ENCODE results near the gene PCBP3.

Gene PCBP3

DNA sequence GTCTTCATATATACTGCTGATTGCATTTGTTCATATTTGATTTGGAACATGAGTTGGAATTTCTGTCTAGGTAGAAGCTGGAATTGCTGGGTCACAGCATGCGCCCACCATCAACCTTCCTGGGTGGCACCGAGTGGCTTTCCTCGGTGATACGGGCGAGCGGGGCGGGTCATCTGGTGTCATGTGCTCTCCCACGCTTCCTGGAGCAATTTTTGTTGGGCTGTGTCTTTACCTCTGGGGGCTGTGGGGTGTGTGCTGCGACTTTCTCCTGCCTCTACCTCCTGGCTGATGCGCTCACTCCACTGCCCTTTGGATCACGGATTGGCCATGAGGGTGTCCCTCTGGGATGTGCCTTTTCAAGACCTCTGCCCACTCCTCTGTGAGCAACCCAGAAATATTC, 229.4 kb downstream of the PCBP3 start:
- Histone ChIP-seq H3K9me3 (ENCODE audit: control insufficient read depth, low read length) (no peaks in the 10 kb centered on the region), H3K79me1 (replicated peaks; ENCODE audit: low read length, poor library complexity, severe bottlenecking) (no peaks in the 10 kb centered on the region), H2AK5ac (ENCODE audit: low read length, severe bottlenecking) (peak overlapping the region; percentile 66), H3K27me3 (ENCODE audit: control insufficient read depth in 1 of 2, insufficient read depth in 1 of 2, low read length in 2 of 2) (no peaks in the 10 kb centered on the region), H2BK15ac (ENCODE audit: low read depth, poor library complexity, severe bottlenecking) (no peak overlapping the region), H3K4ac (ENCODE audit: low read depth in 1 of 2, low read length in 2 of 2) (peak overlapping the region in 1 of 2 experiments; percentile 8), H3K27ac (ENCODE audit: low read length, poor library complexity, severe bottlenecking) (no peak overlapping the region), H4K91ac (ENCODE audit: low read length) (peak overlapping the region; percentile 16), H3K23ac (ENCODE audit: low read length in 2 of 2) (no peak overlapping the region), H2BK5ac (ENCODE audit: low read depth, low read length, poor library complexity, severe bottlenecking) (no peak overlapping the region), H2AFZ (ENCODE audit: low read depth, low read length) (no peak overlapping the region), H2BK120ac (ENCODE audit: low read depth, low read length) (no peak overlapping the region), H3K36me3 (ENCODE audit: control insufficient read depth in 1 of 2, insufficient read depth in 2 of 2, low read depth in 1 of 2, low read length in 2 of 2) (peaks cover 0 to 2% of the 10 kb centered on the region in 2 experiments), H3K18ac (ENCODE audit: low read depth in 1 of 2, low read length in 2 of 2) (peak overlapping the region in 1 of 2 experiments; percentile 73), H3K4me1 (ENCODE audit: control insufficient read depth, insufficient read depth, low read depth, low read length) (peaks cover 69% of the 10 kb centered on the region), H3K4me2 (ENCODE audit: low read length, poor library complexity, severe bottlenecking) (no peak overlapping the region), H3K9ac (ENCODE audit: low read length) (no peak overlapping the region), H2BK12ac (ENCODE audit: low read length in 2 of 2) (peak overlapping the region; percentile 3 to 74), H3K4me3 (ENCODE audit: insufficient read depth in 1 of 2, low read depth in 1 of 2, low read length in 2 of 2) (no peak overlapping the region), H4K8ac (ENCODE audit: low read length) (no peak overlapping the region), H3K14ac (ENCODE audit: low read length in 2 of 2) (no peak overlapping the region)
- DNase-seq, result no peak
- 99% methylated on average over 11 of the region's 11 CpGs for WGBS

DNA sequence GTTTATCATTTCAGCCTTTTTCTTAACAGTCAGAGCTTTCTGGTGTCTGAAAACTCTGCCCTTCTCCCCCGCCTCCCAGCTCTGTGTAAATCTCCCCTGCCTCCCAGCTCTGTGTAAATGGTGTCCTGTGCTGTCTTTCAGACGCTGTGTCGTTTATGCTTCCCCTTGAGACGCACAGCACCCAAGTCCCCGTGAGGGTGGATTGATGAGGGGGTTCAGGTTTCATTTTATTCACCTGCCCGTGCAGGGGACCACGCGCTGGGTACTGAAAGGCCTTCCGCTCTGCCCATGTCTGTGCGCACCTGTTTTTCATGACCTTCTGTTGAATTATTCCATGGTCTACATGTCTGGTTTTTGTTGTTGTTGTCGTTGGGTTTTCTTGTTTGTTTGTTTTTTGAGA, 229.9 kb downstream of the PCBP3 start:
- H2BK12ac ChIP-seq (ENCODE audit: low read length in 2 of 2), result peak overlapping the region; percentile 1 to 17
- no peak overlapping the region for H3K4me3 ChIP-seq (ENCODE audit: insufficient read depth in 1 of 2, low read depth in 1 of 2, low read length in 2 of 2)
- DNase-seq, result no peak
- no peaks in the 10 kb centered on the region for H3K36me3 ChIP-seq (ENCODE audit: control insufficient read depth in 1 of 2, insufficient read depth in 2 of 2, low read depth in 1 of 2, low read length in 2 of 2)
- no peak overlapping the region for H3K14ac ChIP-seq (ENCODE audit: low read length in 2 of 2)
- peak overlapping the region; percentile 3 to 86 for H3K18ac ChIP-seq (ENCODE audit: low read depth in 1 of 2, low read length in 2 of 2)
- no peak overlapping the region for H3K27ac ChIP-seq (ENCODE audit: low read length, poor library complexity, severe bottlenecking)
- H2AFZ ChIP-seq (ENCODE audit: low read depth, low read length), result no peak overlapping the region
- H4K8ac ChIP-seq (ENCODE audit: low read length), result no peak overlapping the region
- H2BK5ac ChIP-seq (ENCODE audit: low read depth, low read length, poor library complexity, severe bottlenecking), result no peak overlapping the region
- no peaks in the 10 kb centered on the region for H3K27me3 ChIP-seq (ENCODE audit: control insufficient read depth in 1 of 2, insufficient read depth in 1 of 2, low read length in 2 of 2)
- no peak overlapping the region for H2BK15ac ChIP-seq (ENCODE audit: low read depth, poor library complexity, severe bottlenecking)
- H3K4me1 ChIP-seq (ENCODE audit: control insufficient read depth, insufficient read depth, low read depth, low read length), result peaks cover 71% of the 10 kb centered on the region
- peak overlapping the region in 1 of 2 experiments; percentile 45 for H3K4ac ChIP-seq (ENCODE audit: low read depth in 1 of 2, low read length in 2 of 2)
- H2AK5ac ChIP-seq (ENCODE audit: low read length, severe bottlenecking), result no peak overlapping the region
- H3K23ac ChIP-seq (ENCODE audit: low read length in 2 of 2), result no peak overlapping the region
- H3K9me3 ChIP-seq (ENCODE audit: control insufficient read depth, low read length), result no peaks in the 10 kb centered on the region
- no peak overlapping the region for H3K4me2 ChIP-seq (ENCODE audit: low read length, poor library complexity, severe bottlenecking)
- H3K79me1 ChIP-seq (replicated peaks; ENCODE audit: low read length, poor library complexity, severe bottlenecking), result no peaks in the 10 kb centered on the region
- no peak overlapping the region for H2BK120ac ChIP-seq (ENCODE audit: low read depth, low read length)
- WGBS, result 83% methylated on average over 8 of the region's 11 CpGs
- H4K91ac ChIP-seq (ENCODE audit: low read length), result no peak overlapping the region
- no peak overlapping the region for H3K9ac ChIP-seq (ENCODE audit: low read length)

DNA sequence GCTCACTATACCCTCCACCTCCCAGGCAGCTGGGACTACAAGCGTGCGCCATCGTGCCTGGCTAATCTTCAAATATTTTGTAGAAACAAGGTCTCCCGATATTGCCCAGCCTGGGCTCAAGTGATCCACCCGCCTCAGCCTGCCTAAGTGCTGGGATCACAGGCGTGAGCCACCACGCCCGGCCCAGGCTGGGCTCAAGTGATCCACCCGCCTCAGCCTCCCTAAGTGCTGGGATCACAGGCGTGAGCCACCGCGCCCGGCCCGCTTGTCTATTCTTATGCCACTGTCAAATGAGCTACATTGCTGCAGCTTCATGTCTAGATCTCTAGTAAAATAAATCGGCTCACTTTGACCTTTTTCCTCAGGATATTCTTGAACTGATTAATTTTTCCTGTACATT, 230.3 kb downstream of the PCBP3 start:
- peak overlapping the region; percentile 3 to 86 for H3K18ac ChIP-seq (ENCODE audit: low read depth in 1 of 2, low read length in 2 of 2)
- H4K8ac ChIP-seq (ENCODE audit: low read length), result peak overlapping the region; percentile 15
- peak overlapping the region in 1 of 2 experiments; percentile 79 for H3K4ac ChIP-seq (ENCODE audit: low read depth in 1 of 2, low read length in 2 of 2)
- H3K23ac ChIP-seq (ENCODE audit: low read length in 2 of 2), result no peak overlapping the region
- H2AK5ac ChIP-seq (ENCODE audit: low read length, severe bottlenecking), result peak overlapping the region; percentile 35
- no peak overlapping the region for H3K27ac ChIP-seq (ENCODE audit: low read length, poor library complexity, severe bottlenecking)
- H2BK12ac ChIP-seq (ENCODE audit: low read length in 2 of 2), result peak overlapping the region; percentile 1 to 83
- peaks cover 69% of the 10 kb centered on the region for H3K4me1 ChIP-seq (ENCODE audit: control insufficient read depth, insufficient read depth, low read depth, low read length)
- DNase-seq, result no peak
- no peaks in the 10 kb centered on the region for H3K27me3 ChIP-seq (ENCODE audit: control insufficient read depth in 1 of 2, insufficient read depth in 1 of 2, low read length in 2 of 2)
- H2AFZ ChIP-seq (ENCODE audit: low read depth, low read length), result no peak overlapping the region
- no peak overlapping the region for H3K4me2 ChIP-seq (ENCODE audit: low read length, poor library complexity, severe bottlenecking)
- no peak overlapping the region for H2BK15ac ChIP-seq (ENCODE audit: low read depth, poor library complexity, severe bottlenecking)
- no peak overlapping the region for H3K14ac ChIP-seq (ENCODE audit: low read length in 2 of 2)
- peak overlapping the region; percentile 34 for H2BK120ac ChIP-seq (ENCODE audit: low read depth, low read length)
- H3K4me3 ChIP-seq (ENCODE audit: insufficient read depth in 1 of 2, low read depth in 1 of 2, low read length in 2 of 2), result no peak overlapping the region
- peak overlapping the region; percentile 61 for H4K91ac ChIP-seq (ENCODE audit: low read length)
- no peaks in the 10 kb centered on the region for H3K79me1 ChIP-seq (replicated peaks; ENCODE audit: low read length, poor library complexity, severe bottlenecking)
- 93% methylated on average over 14 of the region's 15 CpGs for WGBS
- H3K9me3 ChIP-seq (ENCODE audit: control insufficient read depth, low read length), result no peaks in the 10 kb centered on the region
- no peaks in the 10 kb centered on the region for H3K36me3 ChIP-seq (ENCODE audit: control insufficient read depth in 1 of 2, insufficient read depth in 2 of 2, low read depth in 1 of 2, low read length in 2 of 2)
- H2BK5ac ChIP-seq (ENCODE audit: low read depth, low read length, poor library complexity, severe bottlenecking), result no peak overlapping the region
- H3K9ac ChIP-seq (ENCODE audit: low read length), result no peak overlapping the region

DNA sequence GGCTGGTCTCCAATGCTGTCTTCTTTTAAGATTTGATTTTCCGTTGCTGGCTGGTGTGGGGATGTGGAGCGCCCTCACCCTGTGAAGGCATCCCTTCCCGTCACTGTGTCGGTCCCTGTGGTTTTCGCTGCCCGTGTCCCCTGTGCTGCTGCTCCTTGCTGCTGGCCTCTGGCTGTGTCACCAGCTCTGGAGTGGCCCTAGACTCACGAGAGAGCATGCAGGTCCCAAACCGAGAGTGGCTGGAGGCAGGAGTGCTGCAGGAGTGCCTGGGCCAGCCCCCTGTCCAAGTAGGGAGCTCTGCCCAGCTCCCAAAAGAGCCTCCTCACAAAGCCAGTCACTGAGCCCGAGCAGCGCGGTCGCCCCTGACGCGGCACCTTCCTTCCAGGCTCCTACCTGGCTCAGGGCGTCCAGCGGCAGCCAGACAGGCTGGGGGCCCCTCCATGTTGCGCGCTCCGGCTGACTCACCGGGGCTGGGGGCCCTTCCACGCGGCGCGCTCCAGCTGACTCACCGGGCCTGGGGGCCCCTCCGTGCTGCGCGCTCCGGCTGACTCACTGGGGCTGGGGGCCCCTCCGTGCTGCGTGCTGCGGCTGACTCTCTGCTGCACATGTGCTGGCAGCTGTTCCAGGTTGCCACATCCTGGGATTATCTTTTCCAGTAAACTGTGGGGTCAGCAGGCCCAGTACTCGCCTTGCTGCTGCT, 231.3 kb downstream of the PCBP3 start:
- H3K4me1 ChIP-seq (ENCODE audit: control insufficient read depth, insufficient read depth, low read depth, low read length), result peaks cover 61% of the 10 kb centered on the region
- peak overlapping the region; percentile 79 to 100 for H3K18ac ChIP-seq (ENCODE audit: low read depth in 1 of 2, low read length in 2 of 2)
- H3K4me3 ChIP-seq (ENCODE audit: insufficient read depth in 1 of 2, low read depth in 1 of 2, low read length in 2 of 2), result peak overlapping the region in 1 of 2 experiments; percentile 74
- H3K4me2 ChIP-seq (ENCODE audit: low read length, poor library complexity, severe bottlenecking), result peak overlapping the region; percentile 33
- peak overlapping the region; percentile 63 for H2BK5ac ChIP-seq (ENCODE audit: low read depth, low read length, poor library complexity, severe bottlenecking)
- peak overlapping the region; percentile 66 to 100 for H3K4ac ChIP-seq (ENCODE audit: low read depth in 1 of 2, low read length in 2 of 2)
- no peaks in the 10 kb centered on the region for H3K9me3 ChIP-seq (ENCODE audit: control insufficient read depth, low read length)
- H3K23ac ChIP-seq (ENCODE audit: low read length in 2 of 2), result peak overlapping the region in 1 of 2 experiments; percentile 66
- H2AFZ ChIP-seq (ENCODE audit: low read depth, low read length), result no peak overlapping the region
- H2BK15ac ChIP-seq (ENCODE audit: low read depth, poor library complexity, severe bottlenecking), result no peak overlapping the region
- H3K14ac ChIP-seq (ENCODE audit: low read length in 2 of 2), result peak overlapping the region in 1 of 2 experiments; percentile 82
- H4K8ac ChIP-seq (ENCODE audit: low read length), result peak overlapping the region; percentile 88
- no peaks in the 10 kb centered on the region for H3K27me3 ChIP-seq (ENCODE audit: control insufficient read depth in 1 of 2, insufficient read depth in 1 of 2, low read length in 2 of 2)
- H3K36me3 ChIP-seq (ENCODE audit: control insufficient read depth in 1 of 2, insufficient read depth in 2 of 2, low read depth in 1 of 2, low read length in 2 of 2), result no peaks in the 10 kb centered on the region
- no peaks in the 10 kb centered on the region for H3K79me1 ChIP-seq (replicated peaks; ENCODE audit: low read length, poor library complexity, severe bottlenecking)
- H2AK5ac ChIP-seq (ENCODE audit: low read length, severe bottlenecking), result no peak overlapping the region
- H2BK12ac ChIP-seq (ENCODE audit: low read length in 2 of 2), result peak overlapping the region; percentile 31 to 100
- peak overlapping the region; percentile 58 for H2BK120ac ChIP-seq (ENCODE audit: low read depth, low read length)
- peak; percentile 98 for DNase-seq
- H3K9ac ChIP-seq (ENCODE audit: low read length), result peak overlapping the region; percentile 90
- H3K27ac ChIP-seq (ENCODE audit: low read length, poor library complexity, severe bottlenecking), result peak overlapping the region; percentile 93
- 20% methylated on average over 33 of the region's 33 CpGs for WGBS
- H4K91ac ChIP-seq (ENCODE audit: low read length), result peak overlapping the region; percentile 98
